ENCODE measurements around the gene ACKR3.

- TF ChIP-seq CTCF (IDR thresholded peaks at IDR 0.05) (no peak), POLR2A (IDR thresholded peaks at IDR 0.05) (no peak)
Observed at GRCh38 chr2:236593956-236594355, 24.3 kb downstream of the ACKR3 start.

Data from vagina (tissue), 2 donors.